ENCODE results near the gene SPX. TPM values are rescaled to one million over a fixed set of nuclear protein-coding genes. Genes with fewer than 3 reads are reported as not detected.

SPX gene
- total and polyA plus RNA-seq, 4 donors = 0.25 to 3.7 (median 0.76) TPM

DNA sequence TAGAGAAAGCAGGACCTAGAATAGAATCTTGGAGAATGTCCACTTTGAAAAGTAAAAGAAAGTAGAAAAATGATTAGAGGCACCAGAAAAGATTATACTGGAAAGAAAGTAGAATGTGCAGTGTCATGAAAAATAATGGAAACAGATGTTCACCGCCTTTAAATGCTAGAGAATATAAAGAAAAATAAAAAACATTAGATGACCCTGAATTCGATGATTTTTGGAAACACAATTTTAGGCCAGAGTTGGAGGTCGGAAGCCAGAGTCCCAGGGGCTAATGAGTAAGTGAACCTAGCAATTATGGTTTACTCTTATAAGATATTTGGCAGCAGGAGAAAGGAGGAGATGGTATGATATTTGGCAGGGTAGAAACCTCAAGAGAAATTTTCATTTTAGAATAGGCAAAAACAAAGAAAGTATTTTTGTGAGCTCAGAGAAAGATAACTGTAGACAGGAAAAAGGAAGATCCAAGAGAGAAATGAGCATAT, 40.9 kb downstream of the SPX start:
- TF ChIP-seq, protein P1, sequence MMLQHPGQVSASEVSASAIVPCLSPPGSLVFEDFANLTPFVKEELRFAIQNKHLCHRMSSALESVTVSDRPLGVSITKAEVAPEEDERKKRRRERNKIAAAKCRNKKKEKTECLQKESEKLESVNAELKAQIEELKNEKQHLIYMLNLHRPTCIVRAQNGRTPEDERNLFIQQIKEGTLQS (IDR thresholded peaks at IDR 0.05) = no peak
- no peak for TF ChIP-seq HNF4G (IDR thresholded peaks at IDR 0.05)
- no peak for TF ChIP-seq RXRA (IDR thresholded peaks at IDR 0.05)
- TF ChIP-seq JUND (IDR thresholded peaks at IDR 0.05) = no peak
- no peak for TF ChIP-seq CTCF (IDR thresholded peaks at IDR 0.05; ENCODE audit: low read depth, low read length, missing input control)
- TF ChIP-seq, protein P2, sequence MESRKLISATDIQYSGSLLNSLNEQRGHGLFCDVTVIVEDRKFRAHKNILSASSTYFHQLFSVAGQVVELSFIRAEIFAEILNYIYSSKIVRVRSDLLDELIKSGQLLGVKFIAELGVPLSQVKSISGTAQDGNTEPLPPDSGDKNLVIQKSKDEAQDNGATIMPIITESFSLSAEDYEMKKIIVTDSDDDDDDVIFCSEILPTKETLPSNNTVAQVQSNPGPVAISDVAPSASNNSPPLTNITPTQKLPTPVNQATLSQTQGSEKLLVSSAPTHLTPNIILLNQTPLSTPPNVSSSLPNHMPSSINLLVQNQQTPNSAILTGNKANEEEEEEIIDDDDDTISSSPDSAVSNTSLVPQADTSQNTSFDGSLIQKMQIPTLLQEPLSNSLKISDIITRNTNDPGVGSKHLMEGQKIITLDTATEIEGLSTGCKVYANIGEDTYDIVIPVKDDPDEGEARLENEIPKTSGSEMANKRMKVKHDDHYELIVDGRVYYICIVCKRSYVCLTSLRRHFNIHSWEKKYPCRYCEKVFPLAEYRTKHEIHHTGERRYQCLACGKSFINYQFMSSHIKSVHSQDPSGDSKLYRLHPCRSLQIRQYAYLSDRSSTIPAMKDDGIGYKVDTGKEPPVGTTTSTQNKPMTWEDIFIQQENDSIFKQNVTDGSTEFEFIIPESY (IDR thresholded peaks at IDR 0.05) = no peak
- no peak for TF ChIP-seq TAF1 (conservative IDR thresholded peaks at IDR 0.05)
- no peak for TF ChIP-seq YY1 (IDR thresholded peaks at IDR 0.05)
- TF ChIP-seq NR2F2 (IDR thresholded peaks at IDR 0.05) = no peak
- TF ChIP-seq FOXA2 (IDR thresholded peaks at IDR 0.05) = no peak
- no peak for TF ChIP-seq FOXA1 (IDR thresholded peaks at IDR 0.05)
- TF ChIP-seq REST (IDR thresholded peaks at IDR 0.05) = no peak
- TF ChIP-seq HNF4A (conservative IDR thresholded peaks at IDR 0.05) = no peak
- no peak for TF ChIP-seq EGR1 (IDR thresholded peaks at IDR 0.05; ENCODE audit: low read depth in 2 of 2)
- TF ChIP-seq GABPA (IDR thresholded peaks at IDR 0.05 in 1 of 2, conservative IDR thresholded peaks at IDR 0.05 in 1 of 2) = no peak
- TF ChIP-seq RAD21 (IDR thresholded peaks at IDR 0.05) = no peak
- Histone ChIP-seq H3K4me3 (ENCODE audit: low read depth in 1 of 3, low read length in 3 of 3) (no peak overlapping the region), H3K36me3 (ENCODE audit: control insufficient read depth in 4 of 4, insufficient read depth in 3 of 4, low read depth in 1 of 4, low read length in 3 of 4) (peaks cover 1 to 22% (median 9%) of the 10 kb centered on the region in 4 donors), H3K4me1 (ENCODE audit: control insufficient read depth in 4 of 4, insufficient read depth in 4 of 4, low read length in 3 of 4) (peaks cover 4 to 35% (median 25%) of the 10 kb centered on the region in 4 donors), H3K9ac (ENCODE audit: low read depth in 1 of 2, low read length in 2 of 2) (no peak overlapping the region), H3K9me3 (ENCODE audit: control insufficient read depth in 4 of 4, low read length in 3 of 4) (no peaks in the 10 kb centered on the region), H3K27me3 (ENCODE audit: control insufficient read depth in 4 of 4, insufficient read depth in 4 of 4, low read length in 3 of 4) (no peaks in the 10 kb centered on the region), H3K27ac (ENCODE audit: low read depth in 1 of 2, low read length in 2 of 2) (peak overlapping the region; percentile 52 to 82)
- no peak for DNase-seq (ENCODE audit: low spot score)
- WGBS = 83% methylated on average over 3 of the region's 3 CpGs

- no peak for DNase-seq (ENCODE audit: low spot score)
- 95% methylated on average over 4 of the region's 4 CpGs for WGBS
- H3K9ac ChIP-seq (ENCODE audit: low read depth in 1 of 2, low read length in 2 of 2) = no peak overlapping the region
- TF ChIP-seq RAD21 (IDR thresholded peaks at IDR 0.05) (no peak), REST (IDR thresholded peaks at IDR 0.05) (no peak), YY1 (IDR thresholded peaks at IDR 0.05) (no peak), MAX (IDR thresholded peaks at IDR 0.05) (no peak), EGR1 (IDR thresholded peaks at IDR 0.05; ENCODE audit: low read depth in 2 of 2) (no peak), RXRA (IDR thresholded peaks at IDR 0.05) (no peak), HNF4G (IDR thresholded peaks at IDR 0.05) (no peak), JUND (IDR thresholded peaks at IDR 0.05) (no peak), TAF1 (conservative IDR thresholded peaks at IDR 0.05) (no peak), NR2F2 (IDR thresholded peaks at IDR 0.05) (no peak), FOXA2 (IDR thresholded peaks at IDR 0.05) (no peak), SP1 (IDR thresholded peaks at IDR 0.05) (no peak), FOXA1 (IDR thresholded peaks at IDR 0.05) (no peak), GABPA (IDR thresholded peaks at IDR 0.05 in 1 of 2, conservative IDR thresholded peaks at IDR 0.05 in 1 of 2) (no peak)
- TF ChIP-seq, protein P1 (IDR thresholded peaks at IDR 0.05) = no peak
Observed at GRCh38 chr12:21568115-21568514, 42.0 kb downstream of the SPX start.

More at GRCh38 chr12:21568115-21568514, 42.0 kb downstream of the SPX start:
- H3K27me3 ChIP-seq (ENCODE audit: control insufficient read depth in 4 of 4, insufficient read depth in 4 of 4, low read length in 3 of 4) = no peaks in the 10 kb centered on the region
- H3K9me3 ChIP-seq (ENCODE audit: control insufficient read depth in 4 of 4, low read length in 3 of 4) = no peaks in the 10 kb centered on the region
- H3K4me3 ChIP-seq (ENCODE audit: low read depth in 1 of 3, low read length in 3 of 3) = no peak overlapping the region
- H3K4me1 ChIP-seq (ENCODE audit: control insufficient read depth in 4 of 4, insufficient read depth in 4 of 4, low read length in 3 of 4) = peaks cover 4 to 32% (median 25%) of the 10 kb centered on the region in 4 donors
- H3K36me3 ChIP-seq (ENCODE audit: control insufficient read depth in 4 of 4, insufficient read depth in 3 of 4, low read depth in 1 of 4, low read length in 3 of 4) = peaks cover 2 to 22% (median 9%) of the 10 kb centered on the region in 4 donors
- no peak overlapping the region for H3K27ac ChIP-seq (ENCODE audit: low read depth in 1 of 2, low read length in 2 of 2)
